Thyroid gland (tissue), 4 donors: ENCODE measurements around the gene ZNF536.

Source experiments
- CTCF ChIP-seq, 6 experiments: fragments of 200-600 bp in 3 of 6; fragments of 450-650 bp in 3 of 6; sonication (generic) in 3 of 6; IDR thresholded peaks; one replicate each; pipeline ENCODE4 v1.5.1; 2016 to 2019; ENCODE audit warnings: antibody characterized with exemption in 6 of 6, mild to moderate bottlenecking in 2 of 6, inconsistent platforms in 1 of 6, moderate library complexity in 1 of 6
- POLR2A ChIP-seq, 2 donors: fragments of 450-650 bp; IDR thresholded peaks; one replicate each; pipeline ENCODE4 v1.6.1; 2017; ENCODE audit warnings: antibody characterized with exemption in 2 of 2, mild to moderate bottlenecking in 2 of 2, moderate library complexity in 1 of 2

- TF ChIP-seq CTCF (IDR thresholded peaks at IDR 0.05) (no peak), POLR2A (IDR thresholded peaks at IDR 0.05) (no peak)
Observed at GRCh38 chr19:30338878-30339623, 33.1 kb upstream of the ZNF536 start.
